Natural killer cell (primary cell): Measurements from ENCODE around the gene ICAM5. TPM values are rescaled to one million over a fixed set of nuclear protein-coding genes. Genes with fewer than 3 reads are reported as not detected.

ENCODE experiments used
- ATAC-seq, 3 donors: fragments of 150-1000 bp in 2 of 3; fragments of 200-7000 bp in 1 of 3; cut with Tn5 transposase; 1 replicate in 1 of 3; 2 replicates in 2 of 3; pipeline ENCODE4 v1.10.0; 2021; ENCODE audit warnings: mild to moderate bottlenecking in 2 of 3, moderate library complexity in 2 of 3
- DNase-seq, 2 donors: peaks; one replicate each; pipeline versions ENCODE4 v3.0.0 to v3.0.0-alpha.2; 2013 to 2021; ENCODE audit warnings: mixed read lengths in 1 of 2
- H3K27ac ChIP-seq: one replicate; pipeline ENCODE4 v1.5.1; 2013; ENCODE audit warnings: mild to moderate bottlenecking, low read length
- H3K27me3 ChIP-seq: one replicate; pipeline ENCODE4 v1.6.1; 2013; ENCODE audit warnings: low read length; ENCODE audit not compliant: control insufficient read depth, insufficient read depth
- H3K36me3 ChIP-seq: one replicate; pipeline ENCODE4 v1.6.1; 2013; ENCODE audit warnings: low read length; ENCODE audit not compliant: control insufficient read depth, insufficient read depth
- H3K4me1 ChIP-seq: one replicate; pipeline ENCODE4 v1.6.1; 2013; ENCODE audit warnings: low read length; ENCODE audit not compliant: control insufficient read depth, insufficient read depth
- H3K4me3 ChIP-seq: one replicate; pipeline ENCODE4 v1.5.1; 2013; ENCODE audit warnings: low read length
- H3K9me3 ChIP-seq: one replicate; pipeline ENCODE4 v1.6.1; 2013; ENCODE audit warnings: low read length; ENCODE audit not compliant: control insufficient read depth, insufficient read depth
- H3K27ac Mint-ChIP-seq, 2 donors: one replicate each; pipeline ENCODE4 v1.8.0; 2022; ENCODE audit warnings: mild to moderate bottlenecking in 2 of 2, mixed read lengths in 2 of 2, moderate library complexity in 1 of 2
- H3K27me3 Mint-ChIP-seq, 2 donors: one replicate each; pipeline ENCODE4 v1.8.0; 2022; ENCODE audit warnings: low read depth in 2 of 2, mixed read lengths in 2 of 2
- H3K36me3 Mint-ChIP-seq: one replicate; pipeline ENCODE4 v1.8.0; 2022; ENCODE audit warnings: mixed read lengths
- H3K4me1 Mint-ChIP-seq, 2 donors: one replicate each; pipeline ENCODE4 v1.8.0; 2022; ENCODE audit warnings: mixed read lengths in 2 of 2
- H3K4me3 Mint-ChIP-seq: one replicate; pipeline ENCODE4 v1.8.0; 2022; ENCODE audit warnings: mild to moderate bottlenecking, moderate library complexity, mixed read lengths
- H3K9me3 Mint-ChIP-seq, 2 donors: one replicate each; pipeline ENCODE4 v1.8.0; 2022; ENCODE audit warnings: mixed read lengths in 2 of 2
- WGBS: methylation state at CpG from one replicate; pipeline ENCODE4 v1.1.7; 2013; ENCODE audit warnings: missing lambda C conversion rate; ENCODE audit not compliant: insufficient coverage; 5-methylcytosine and 5-hydroxymethylcytosine counted together
- intact Hi-C: fragments of 100-400 bp; cut with micrococcal nuclease; formaldehyde crosslinking; loops from one replicate; pipeline ENCODE4 v1.14.2; 2022
- total RNA-seq, 4 donors: library from RNA; stranded (reverse); fragments of 120-200 nt in 1 of 4; gene quantifications; one replicate each; pipeline versions ENCODE4 v1.2.3 to v1.2.4, GENCODE V29; 2013 to 2022
- TF ChIP-seq, protein P1 (sequence below): fragments of 200-600 bp; IDR thresholded peaks from one replicate; pipeline ENCODE4 v1.8.0; 2022; ENCODE audit warnings: antibody characterized with exemption

ICAM5 gene
- total RNA-seq, 3 donors from 2014 or later (not counting 1 experiment from before 2014, with no cell fraction given), result 1.1 to 1.6 (median 1.5) TPM

GRCh38 chr19:10299545-10300458 is 10.1 kb downstream of the ICAM5 start:
- Mint-ChIP-seq H3K36me3 (no peaks in the 10 kb centered on the region), H3K27ac (no peak overlapping the region), H3K27me3 (no peaks in the 10 kb centered on the region), H3K9me3 (no peaks in the 10 kb centered on the region), H3K4me3 (no peak overlapping the region), H3K4me1 (peaks cover 7 to 16% of the 10 kb centered on the region in 2 donors)
- intact Hi-C loops, result no loop called here
- H3K9me3 ChIP-seq, result no peaks in the 10 kb centered on the region
- no peak overlapping the region for H3K27ac ChIP-seq
- TF ChIP-seq, protein P1, sequence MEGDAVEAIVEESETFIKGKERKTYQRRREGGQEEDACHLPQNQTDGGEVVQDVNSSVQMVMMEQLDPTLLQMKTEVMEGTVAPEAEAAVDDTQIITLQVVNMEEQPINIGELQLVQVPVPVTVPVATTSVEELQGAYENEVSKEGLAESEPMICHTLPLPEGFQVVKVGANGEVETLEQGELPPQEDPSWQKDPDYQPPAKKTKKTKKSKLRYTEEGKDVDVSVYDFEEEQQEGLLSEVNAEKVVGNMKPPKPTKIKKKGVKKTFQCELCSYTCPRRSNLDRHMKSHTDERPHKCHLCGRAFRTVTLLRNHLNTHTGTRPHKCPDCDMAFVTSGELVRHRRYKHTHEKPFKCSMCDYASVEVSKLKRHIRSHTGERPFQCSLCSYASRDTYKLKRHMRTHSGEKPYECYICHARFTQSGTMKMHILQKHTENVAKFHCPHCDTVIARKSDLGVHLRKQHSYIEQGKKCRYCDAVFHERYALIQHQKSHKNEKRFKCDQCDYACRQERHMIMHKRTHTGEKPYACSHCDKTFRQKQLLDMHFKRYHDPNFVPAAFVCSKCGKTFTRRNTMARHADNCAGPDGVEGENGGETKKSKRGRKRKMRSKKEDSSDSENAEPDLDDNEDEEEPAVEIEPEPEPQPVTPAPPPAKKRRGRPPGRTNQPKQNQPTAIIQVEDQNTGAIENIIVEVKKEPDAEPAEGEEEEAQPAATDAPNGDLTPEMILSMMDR, result no peak
- H3K27me3 ChIP-seq, result peaks cover 1% of the 10 kb centered on the region
- H3K36me3 ChIP-seq, result no peaks in the 10 kb centered on the region
- H3K4me3 ChIP-seq, result no peak overlapping the region
- H3K4me1 ChIP-seq, result peaks cover 17% of the 10 kb centered on the region
- ATAC-seq, result no peak
- DNase-seq, result peak in 1 of 2 donors; percentile 3
- WGBS, result 32% methylated on average over 13 of the region's 14 CpGs

GRCh38 chr19:10305139-10305806 is 15.5 kb downstream of the ICAM5 start:
- TF ChIP-seq, protein P1, result no peak
- DNase-seq (peak in 1 of 2 donors; percentile 4), ATAC-seq (no peak)
- no peaks in the 10 kb centered on the region for H3K27me3 Mint-ChIP-seq
- Histone ChIP-seq H3K4me3 (no peak overlapping the region), H3K27me3 (no peaks in the 10 kb centered on the region), H3K4me1 (peaks cover 10% of the 10 kb centered on the region), H3K9me3 (no peaks in the 10 kb centered on the region), H3K36me3 (no peaks in the 10 kb centered on the region), H3K27ac (no peak overlapping the region)
- H3K36me3 Mint-ChIP-seq, result no peaks in the 10 kb centered on the region
- no peaks in the 10 kb centered on the region for H3K9me3 Mint-ChIP-seq
- H3K27ac Mint-ChIP-seq, result no peak overlapping the region
- 53% methylated on average over 17 of the region's 17 CpGs for WGBS
- H3K4me3 Mint-ChIP-seq, result no peak overlapping the region
- intact Hi-C loops, result no loop called here
- no peaks in the 10 kb centered on the region for H3K4me1 Mint-ChIP-seq

DNA sequence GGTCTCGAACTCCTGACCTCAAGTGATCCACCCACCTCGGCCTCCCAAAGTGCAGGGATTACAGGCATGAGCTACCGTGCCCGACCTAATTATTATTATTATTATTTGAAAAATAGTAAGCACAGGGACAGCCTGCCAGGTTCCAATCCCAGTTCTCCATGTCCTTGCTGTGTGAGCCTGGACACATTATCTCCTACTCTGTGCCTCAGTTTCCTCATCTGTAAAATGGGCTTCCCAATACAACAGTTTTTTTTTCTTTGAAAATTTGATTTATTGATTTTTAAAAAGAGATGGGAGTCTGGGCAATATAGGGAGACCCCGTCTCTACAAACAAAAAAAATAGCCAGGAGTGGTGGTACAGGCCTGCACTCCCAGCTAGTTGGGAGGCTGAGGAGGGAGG is 16.6 kb downstream of the ICAM5 start:
- no peak overlapping the region for H3K27ac ChIP-seq
- Mint-ChIP-seq H3K36me3 (no peaks in the 10 kb centered on the region), H3K27ac (no peak overlapping the region), H3K4me1 (no peaks in the 10 kb centered on the region), H3K4me3 (no peak overlapping the region), H3K9me3 (no peaks in the 10 kb centered on the region), H3K27me3 (no peaks in the 10 kb centered on the region)
- DNase-seq (no peak), ATAC-seq (no peak)
- no CpG with 5 or more reads among the region's 5 CpGs for WGBS
- peaks cover 10% of the 10 kb centered on the region for H3K4me1 ChIP-seq
- TF ChIP-seq, protein P1, result no peak
- no peaks in the 10 kb centered on the region for H3K9me3 ChIP-seq
- H3K27me3 ChIP-seq, result no peaks in the 10 kb centered on the region
- H3K4me3 ChIP-seq, result no peak overlapping the region
- no peaks in the 10 kb centered on the region for H3K36me3 ChIP-seq
- intact Hi-C loops, result no loop called here
